DMS153 (cell line): Measurements from ENCODE around the gene BMPER.

Experiments used
- DNase-seq: peaks from one replicate; lab custom pipeline; 2025; lab: John Stamatoyannopoulos, UW

The BMPER gene

DNA sequence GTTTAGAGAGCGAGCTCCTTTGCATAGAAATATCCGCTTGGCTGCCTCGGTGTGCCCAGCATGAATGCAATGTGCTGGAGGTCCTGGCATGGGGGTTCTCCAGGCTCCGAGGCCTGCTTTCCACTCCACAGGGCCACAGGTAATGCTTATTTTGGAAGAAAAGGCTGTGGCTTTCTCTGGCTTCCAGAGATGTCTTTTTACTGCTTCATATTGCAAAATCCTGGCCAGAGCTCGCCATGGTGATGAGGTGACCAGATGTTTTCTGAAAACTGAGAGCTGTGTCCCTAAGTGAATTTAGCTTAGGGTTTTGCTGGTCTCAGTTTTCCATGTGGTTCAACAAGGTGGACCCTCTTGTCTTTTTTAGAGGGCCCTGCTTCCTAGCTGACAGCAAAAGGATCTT is 65.2 kb downstream of the BMPER start:
- no peak for DNase-seq

DNA sequence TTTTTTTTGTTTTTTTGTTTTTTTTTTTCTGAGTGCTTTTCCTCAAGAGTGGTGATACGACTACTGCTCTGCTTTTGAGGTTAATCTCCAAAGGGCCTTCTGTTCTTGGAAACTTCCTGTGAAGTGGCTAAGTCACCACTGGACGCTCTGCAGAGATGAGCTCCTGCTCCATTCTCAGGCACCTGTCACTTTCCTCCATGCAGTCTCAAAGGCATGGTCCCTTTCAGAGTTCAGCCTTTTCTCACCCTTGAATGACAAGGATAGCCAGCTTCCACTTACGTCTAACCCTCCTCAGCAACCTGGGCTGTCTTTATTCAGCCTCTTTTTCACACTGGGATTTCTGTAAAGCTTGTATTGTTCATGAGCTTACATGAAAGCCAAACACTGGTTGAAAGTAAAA is 65.8 kb downstream of the BMPER start:
- no peak for DNase-seq

DNA sequence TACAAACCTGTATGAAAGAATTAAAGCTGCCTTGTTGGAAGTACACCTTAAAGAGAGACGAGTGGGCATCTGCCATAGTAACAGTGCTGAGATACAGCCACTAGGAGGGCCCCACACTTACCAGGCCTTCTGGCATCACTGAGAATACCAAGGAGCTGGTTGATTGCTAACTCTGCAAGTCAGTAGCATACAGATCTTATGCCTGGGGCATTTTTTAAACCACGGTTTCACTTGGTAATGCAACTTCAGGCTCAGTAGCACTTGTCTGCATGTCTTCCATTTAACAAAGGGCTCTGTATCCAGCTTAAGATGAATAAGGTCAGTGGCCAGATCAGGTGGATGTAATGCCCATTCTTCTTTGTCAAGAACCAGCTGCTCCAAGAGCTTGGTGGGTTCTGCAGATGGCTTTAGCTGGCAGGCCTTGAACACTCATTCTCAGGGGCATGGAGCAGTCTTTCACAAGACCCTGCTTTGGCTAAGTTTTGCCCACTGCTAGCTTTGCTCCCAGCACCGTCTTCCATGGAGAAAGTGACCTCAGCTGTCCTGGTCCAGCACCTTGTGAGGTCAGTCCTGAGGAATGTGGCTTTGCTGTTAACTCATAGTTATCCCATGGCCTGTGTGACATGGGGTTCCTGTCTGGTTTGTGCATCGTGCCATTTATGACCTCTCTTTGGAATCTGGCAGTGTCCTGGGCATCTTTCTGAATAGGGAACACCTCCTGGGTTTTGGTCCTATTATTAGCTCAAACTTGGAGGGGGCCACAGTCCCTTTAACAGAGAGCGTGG is 68.1 kb downstream of the BMPER start:
- DNase-seq, result no peak

DNA sequence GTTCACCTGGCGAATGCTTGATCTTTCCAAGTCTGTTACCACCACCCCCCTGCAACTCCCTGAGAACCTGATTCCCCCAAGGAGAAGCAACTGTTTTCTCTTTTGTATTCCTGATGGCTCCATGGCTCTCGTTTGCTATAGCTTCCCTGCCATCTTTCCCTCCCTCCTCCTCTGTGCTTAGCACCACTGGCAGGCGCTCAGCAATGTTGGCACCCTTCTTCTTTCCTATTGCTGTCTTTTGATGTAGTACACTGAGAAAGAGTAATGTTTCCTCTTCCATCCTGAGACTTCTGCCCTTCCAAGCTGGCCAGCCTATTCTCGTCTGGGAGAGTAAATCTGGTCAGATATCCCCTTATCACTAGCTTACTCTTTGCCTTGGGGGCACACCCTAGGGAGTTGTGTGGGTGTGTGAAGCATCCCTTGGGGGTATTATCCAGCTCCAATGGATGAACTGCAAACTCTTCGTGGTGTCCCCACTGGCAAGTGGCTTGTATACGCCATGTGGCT is 74.0 kb downstream of the BMPER start:
- no peak for DNase-seq

DNA sequence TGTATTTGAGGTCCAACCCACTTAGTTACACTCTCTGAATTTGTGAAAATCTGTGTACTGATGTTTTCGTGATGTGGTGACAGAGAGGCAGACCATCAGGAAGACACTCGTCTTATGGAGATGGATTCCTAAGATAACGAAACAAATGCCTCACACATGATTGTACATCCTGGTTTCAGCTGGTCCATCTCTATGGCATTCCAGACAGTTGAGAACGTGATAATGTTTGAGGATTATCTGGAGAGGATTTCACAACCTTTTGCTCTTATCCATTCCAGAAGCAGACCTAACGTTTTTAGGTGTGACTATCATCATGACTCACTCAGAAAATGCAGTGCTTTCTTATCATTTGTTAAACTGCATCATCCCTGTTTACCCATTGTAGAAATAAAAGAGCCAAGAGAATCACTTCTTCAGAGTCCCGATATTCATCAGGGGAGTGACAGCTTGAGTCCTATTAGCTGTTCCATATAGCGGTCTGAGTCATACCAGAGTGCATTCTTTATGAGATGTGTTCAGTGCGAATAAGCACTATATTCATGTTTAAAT is 74.5 kb downstream of the BMPER start:
- DNase-seq, result no peak

DNA sequence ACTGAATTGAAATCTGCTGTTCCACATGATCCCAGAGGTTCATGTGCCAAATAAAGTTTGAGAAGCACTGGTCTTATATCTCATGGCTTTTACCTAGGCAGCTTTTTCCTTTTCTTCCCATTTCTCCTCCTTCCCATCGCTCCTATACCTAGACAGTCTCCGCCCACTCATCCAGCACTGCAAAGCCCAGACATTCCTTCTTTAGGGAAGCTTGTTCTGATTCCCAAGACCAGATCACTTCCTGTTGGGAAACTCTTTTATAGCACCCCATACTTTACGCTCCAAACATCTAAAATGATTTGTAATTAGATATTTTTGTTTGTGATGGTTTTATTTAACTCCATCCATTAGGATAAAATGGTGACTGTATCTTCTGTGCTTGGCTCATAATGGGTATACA is 75.9 kb downstream of the BMPER start:
- no peak for DNase-seq

DNA sequence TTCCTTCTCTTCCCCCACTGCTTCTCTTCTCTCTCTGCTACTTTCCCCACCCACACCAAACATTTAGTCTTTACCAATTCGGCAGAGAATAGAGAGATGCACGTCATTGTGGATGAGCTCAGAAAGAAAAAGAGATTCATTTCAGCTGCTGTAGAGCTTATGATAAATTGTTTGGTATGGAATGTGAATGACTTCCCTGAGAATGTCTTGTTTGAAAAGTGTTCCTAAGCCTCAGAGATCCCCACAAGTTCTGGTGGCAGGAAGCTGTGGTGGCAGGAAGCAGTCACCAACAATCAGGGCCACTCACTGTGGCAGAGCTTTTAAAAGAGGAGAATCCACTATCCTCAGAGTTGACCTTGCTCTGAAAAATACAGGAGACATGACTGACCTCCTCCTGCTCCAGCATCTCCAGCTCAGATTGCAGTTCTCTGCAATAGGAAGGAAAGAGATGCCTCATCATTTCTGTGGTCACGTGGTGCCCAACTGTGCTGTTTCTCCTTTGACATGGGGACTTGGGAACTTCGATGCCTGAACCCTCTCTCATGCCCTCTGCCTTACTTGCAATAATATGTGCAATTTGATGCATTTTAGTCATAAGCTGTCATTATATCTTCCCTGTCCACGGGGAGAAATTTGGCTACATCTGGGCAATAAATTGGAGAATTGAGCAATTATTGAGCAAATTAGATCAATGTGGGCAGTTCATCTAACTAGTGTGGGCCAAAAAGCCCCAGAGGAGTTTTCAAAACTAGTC is 76.5 kb downstream of the BMPER start:
- DNase-seq, result no peak

DNA sequence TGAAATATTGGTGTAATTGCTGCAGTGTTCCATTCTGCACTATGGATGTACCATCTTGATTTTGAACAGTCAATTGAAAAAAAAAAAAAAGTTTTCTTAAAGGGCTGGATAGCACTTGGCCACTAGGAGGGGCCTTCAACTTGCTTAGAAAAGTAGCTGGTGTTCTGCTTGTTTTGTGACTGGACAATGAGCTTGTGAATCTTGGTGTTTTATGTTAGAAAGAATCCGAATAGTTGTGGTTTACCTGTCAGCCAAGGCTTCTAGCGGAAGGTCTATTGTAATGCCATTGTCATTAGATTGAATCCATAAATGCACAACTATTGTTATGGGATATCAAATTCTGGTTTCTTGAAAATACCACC is 77.1 kb downstream of the BMPER start:
- no peak for DNase-seq

DNA sequence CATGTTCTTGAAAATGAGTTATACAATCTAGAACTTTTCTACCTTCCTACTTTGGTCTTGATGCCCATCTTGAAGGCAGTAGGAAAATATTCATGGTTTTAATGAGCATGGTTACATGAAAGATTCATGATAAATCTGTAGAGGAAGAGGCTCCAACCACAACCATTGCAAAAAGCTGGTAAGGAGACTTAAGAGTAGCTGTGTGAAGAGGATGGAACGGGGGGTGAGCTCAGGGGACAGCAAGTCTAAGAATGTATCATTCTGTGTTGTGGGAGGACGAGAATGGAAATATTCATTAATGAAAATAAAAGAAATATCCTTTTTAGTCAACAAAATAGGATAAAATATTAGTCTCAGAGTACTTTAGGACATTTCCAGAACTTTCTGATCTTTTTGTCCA is 81.1 kb downstream of the BMPER start:
- DNase-seq, result no peak

DNA sequence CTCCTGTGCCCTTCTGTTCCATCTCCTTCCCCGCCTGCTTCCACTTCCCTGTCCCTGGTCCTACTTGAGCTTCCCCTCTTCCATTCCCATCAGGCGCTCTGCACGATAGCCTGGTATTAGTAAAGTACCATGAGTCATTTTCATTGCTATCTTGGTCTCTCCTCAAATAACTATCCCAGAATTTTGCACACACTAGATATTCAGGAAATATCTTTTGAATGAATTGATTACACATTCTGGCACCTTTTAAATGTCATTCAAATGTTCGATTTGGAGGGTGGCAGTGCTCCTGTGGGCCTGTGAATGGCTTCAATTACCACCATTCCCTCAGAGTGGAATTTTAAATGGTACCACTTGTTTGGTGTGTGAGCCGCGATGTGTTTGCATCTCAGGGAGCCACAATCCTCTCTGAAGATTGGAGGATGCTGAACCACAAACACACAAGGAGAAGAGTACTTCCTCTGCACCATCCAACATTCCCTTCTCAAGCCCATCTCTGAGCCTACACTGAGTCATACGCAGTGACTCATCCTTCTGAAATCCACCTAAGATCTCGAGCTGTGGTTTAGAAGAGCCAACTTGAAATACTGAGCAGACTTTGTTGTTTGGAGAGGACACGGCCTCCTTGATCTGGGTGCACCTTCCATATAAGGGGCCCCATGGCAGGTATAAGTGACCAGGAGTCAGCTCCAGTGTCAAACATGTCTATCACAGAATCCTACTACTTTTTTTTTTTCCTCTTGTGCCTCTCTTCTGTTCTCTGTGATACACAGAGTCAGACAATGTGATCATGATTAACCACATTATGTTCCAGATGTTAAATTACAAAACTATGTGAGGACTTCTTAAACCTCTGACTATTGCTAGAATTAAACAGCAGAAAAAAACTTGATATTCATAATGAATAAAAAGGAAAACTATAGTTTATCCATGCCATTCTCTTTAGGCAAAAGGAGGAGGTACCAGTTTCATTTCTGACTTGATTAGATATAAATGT is 81.9 kb downstream of the BMPER start:
- no peak for DNase-seq

DNA sequence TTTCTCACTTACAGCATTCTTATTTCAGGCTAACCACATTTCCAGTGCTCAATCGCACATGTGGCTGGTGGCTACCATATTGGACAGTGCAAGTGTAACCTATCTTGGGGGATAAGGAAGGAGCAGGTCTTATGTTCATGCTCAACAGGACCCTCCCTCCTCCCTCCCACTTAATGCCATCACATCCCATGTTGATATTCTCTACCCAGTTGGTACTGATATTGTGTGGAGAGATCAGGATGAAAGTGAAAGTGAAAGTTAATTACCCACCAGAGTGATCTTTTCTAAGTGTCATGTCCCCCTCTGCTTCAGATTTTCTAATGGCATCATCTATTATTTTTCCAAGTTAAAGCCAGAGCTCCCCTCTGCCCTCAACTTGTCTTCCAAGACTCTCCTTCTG is 91.6 kb downstream of the BMPER start:
- DNase-seq, result no peak

DNA sequence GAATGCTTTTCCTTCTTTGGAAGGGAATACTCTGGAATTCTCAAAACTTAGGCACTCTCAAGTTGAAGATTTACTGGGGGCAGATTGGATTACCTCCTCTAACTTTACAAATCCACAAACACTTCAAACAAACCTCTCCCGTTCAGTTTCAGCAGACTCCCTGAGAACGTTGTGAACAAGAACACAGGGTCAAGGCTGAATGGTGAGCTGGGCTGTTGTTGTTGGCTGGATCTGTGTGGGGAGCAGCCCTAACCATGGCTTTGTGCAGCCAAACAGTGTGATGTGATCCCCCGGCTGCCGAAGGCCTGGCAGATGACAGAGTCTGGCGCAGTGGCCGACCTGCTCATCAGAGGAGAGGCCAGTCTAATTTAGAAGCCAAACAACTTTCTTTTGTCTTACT is 93.1 kb downstream of the BMPER start:
- DNase-seq, result no peak

DNA sequence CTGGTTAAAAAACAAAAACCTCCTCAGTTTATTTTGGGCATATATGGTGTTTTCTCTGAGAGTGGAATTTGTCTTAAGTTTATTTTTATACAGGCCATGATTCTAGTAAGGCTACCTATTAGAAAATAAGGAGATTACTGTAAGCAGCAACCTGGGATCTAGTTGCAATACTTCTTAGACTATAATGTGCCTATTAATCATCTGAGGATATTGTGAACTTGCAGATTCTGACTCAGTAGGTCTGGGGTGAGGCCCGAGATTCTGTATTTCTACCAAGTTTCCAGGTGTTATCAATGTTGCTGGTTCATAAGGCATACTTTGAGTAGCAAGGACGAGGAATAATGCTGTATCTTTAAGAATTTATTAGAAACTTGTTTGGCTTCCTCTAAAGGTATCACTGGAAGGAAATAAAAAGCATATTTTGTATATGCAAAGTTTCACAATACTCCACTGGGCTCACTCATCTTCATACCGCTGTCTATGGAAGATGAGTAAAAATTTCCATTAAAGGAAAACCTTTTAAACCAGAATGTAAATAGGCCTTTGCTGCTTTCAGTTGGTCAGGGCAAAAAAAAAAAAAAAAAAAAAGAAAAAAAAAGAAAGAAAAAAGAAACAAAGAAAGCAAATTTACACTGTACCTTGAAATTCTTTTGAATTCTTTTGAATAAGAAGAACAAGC is 105.8 kb downstream of the BMPER start:
- no peak for DNase-seq

DNA sequence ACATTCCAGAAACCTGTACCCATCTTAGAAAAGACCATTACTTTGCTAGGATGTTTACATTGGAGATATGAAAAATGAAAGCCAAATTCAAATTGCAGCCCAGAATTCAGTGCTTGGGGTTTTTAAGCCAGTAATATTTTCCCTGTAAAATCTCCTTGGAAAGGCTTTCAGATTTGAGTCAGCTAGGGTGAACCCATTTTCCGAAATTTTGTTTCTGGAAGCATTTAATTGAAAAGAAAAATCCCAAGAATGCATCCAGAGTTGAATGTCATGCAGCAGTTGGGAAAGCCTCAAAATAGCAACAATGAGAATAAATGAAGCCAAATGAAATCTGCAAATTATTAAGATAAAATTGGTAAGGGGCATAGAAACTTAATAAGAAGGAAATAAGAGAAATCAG is 106.4 kb downstream of the BMPER start:
- no peak for DNase-seq

DNA sequence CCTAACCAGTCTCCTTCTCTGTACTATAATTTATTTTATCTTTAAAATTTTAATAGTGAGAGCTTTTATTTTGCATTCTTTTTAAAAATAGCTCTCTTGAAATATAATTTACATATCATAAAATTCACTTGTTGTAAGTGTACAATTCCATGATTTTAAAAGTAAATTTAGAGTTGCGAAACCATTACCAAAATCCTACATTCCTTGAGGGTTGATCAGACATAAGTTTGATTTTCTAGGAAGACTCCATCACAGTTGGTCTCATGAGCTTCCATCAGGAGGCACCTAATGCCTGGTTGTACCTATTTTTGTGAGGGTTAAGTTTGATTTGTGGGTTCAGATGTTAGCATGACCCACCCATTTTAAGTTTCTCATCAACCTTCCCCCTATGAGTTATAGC is 108.1 kb downstream of the BMPER start:
- no peak for DNase-seq

DNA sequence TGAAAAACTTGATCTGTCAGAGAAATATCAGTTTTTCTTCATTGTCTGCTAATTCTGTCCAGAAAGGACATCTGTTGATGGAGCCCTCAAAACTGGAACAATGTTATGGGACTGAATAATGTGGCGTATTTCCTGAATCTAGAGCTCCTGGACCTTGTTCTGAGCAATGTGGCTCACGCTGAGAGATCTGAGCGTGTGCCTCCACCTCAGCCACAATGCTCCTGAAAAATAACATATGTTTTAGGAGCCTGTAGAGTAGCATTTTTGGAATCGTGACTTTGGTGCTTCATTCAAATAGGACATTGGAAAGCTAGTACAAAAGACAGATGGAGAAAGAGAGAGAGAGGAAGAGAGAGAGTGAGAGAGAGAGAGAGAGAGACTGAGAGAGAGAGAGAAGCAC is 110.3 kb downstream of the BMPER start:
- no peak for DNase-seq

DNA sequence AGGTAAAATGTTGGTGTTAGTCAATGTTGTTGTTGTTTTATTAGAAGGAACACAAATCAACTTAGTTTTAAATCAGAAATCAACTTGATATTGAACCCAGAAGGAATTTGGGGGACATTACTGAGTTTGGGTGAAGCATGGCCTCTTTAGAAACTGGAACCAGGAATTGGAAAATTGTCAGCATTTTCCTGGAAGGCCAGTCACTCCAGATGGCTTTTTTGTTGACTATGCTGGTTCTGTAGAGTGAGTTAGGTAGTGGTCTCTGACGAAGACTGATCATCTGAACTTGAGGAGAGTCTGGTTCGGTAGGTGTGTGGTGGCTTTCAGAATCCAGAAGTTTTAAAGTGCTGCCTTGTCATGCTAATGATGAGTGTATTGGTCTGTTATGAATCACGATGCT is 111.5 kb downstream of the BMPER start:
- DNase-seq, result no peak

DNA sequence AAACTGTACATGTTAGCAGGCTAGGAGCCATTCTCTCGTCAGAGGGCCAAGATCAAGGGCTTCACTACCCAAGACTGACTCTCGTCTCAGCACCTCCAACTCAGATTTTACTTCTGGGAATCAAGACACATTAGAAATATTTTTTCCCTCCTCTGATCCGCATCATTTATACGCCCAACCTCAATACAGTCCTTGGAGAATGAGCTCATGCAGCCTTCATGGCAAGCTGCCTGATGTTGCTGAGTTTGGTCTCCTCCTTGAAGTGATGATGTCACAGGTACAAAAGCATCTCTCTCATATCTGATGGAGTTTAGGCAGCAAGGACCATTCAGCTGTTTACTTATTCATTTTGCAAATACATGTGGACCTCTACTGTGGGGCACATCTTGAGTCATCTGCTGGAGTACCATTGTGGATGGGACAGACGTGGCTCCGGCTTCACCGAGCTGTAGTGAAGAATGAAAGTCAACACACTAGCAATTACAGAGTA is 114.0 kb downstream of the BMPER start:
- DNase-seq, result peak; percentile 32

DNA sequence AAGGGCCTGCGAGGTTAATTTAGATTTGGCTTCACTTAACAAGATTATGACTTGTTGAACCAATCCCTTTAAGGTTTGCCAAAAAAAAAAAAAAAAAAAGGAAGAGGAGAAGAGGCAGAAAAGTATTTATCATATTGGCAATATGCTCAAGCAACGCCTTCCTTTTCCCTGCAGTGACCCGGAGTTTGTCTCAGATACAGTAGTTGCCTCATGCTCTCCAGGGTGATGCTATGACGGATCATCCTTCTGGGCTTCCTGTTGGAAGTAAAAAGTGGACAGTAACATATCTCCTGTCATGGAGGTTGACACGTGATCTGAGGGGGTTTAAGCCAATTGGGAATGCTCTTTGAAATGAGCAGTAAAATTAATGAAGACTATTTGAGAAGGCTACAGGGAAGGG is 117.3 kb downstream of the BMPER start:
- DNase-seq, result no peak

DNA sequence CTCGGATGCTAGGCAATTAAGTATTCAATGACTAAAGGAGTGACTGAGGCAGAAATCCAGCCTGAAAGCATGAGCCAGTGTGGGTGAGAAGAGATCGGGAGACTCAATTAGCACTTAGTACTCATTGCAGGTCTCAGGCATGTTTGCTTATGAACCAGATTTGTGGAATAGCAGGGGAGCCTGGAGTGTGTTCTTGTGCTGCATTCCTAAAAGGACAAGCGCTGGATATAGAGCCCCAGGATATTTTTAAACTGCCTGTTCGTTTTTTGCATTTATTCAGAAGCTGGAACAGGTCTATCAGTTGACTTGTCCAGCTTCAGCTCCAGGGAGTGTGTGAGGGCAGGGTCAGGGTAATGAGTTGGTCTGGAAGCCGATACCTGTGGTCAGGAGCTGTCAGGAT is 120.3 kb downstream of the BMPER start:
- no peak for DNase-seq

DNA sequence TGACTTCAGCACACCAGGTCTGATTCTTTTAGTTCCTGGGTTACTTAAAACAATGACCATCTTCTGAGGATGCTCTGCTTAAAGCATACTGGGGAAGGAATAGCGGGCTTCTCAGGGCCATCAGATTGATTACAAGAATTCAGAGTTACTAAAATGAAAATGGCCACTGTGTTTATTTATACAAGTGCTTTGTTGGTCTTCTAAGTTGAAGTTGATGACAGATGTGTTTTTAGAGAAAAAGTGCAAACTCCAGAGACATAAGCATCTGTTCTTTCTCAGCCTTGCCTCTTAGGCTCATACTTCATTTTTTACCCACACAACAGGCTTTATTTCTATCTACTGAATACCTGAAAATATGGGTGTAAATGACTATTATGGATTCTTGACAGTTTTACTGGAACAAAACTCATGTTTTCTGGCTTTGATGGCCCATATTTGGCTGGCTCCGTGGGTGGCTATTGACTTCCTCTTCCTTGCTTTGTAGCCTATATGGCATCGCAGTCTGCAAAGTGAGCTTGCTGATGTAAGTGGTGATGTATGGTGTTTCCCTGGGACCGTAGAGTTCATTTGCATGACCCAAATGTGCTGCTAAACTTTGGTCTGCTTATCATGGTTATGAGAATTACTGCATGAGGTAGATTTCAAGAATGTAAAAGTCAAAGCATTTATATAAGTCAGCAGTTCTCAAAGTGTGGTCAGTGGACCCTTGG is 121.3 kb downstream of the BMPER start:
- no peak for DNase-seq
